HPDE6-E6E7 (cell line): Measurements from ENCODE around the gene MAST4.

Experiments used
- DNase-seq: peaks from one replicate; pipeline ENCODE4 v3.0.0; 2011; ENCODE audit warnings: missing footprints; ENCODE audit errors: extremely low spot score

Gene MAST4

GRCh38 chr5:67042176-67043003 is 446.2 kb downstream of the MAST4 start:
- DNase-seq = no peak

GRCh38 chr5:67043796-67044511 is 447.8 kb downstream of the MAST4 start:
- no peak for DNase-seq

GRCh38 chr5:67045816-67046740 is 449.9 kb downstream of the MAST4 start:
- no peak for DNase-seq

- no peak for DNase-seq
These were observed 451.0 kb downstream of the MAST4 start for GRCh38 chr5:67047160-67047559.

GRCh38 chr5:67047616-67048015 is 451.4 kb downstream of the MAST4 start:
- no peak for DNase-seq

- no peak for DNase-seq
These were observed 453.9 kb downstream of the MAST4 start for GRCh38 chr5:67050125-67050524.

- DNase-seq = no peak
These were observed 454.4 kb downstream of the MAST4 start for GRCh38 chr5:67050635-67051034.

- DNase-seq = no peak
These were observed 455.0 kb downstream of the MAST4 start for GRCh38 chr5:67051164-67051563.

GRCh38 chr5:67052034-67052433 is 455.8 kb downstream of the MAST4 start:
- no peak for DNase-seq

- DNase-seq = no peak
These were observed 457.0 kb downstream of the MAST4 start for GRCh38 chr5:67053229-67053628.

- no peak for DNase-seq
These were observed 463.0 kb downstream of the MAST4 start for GRCh38 chr5:67058998-67059743.

- DNase-seq = no peak
These were observed 463.7 kb downstream of the MAST4 start for GRCh38 chr5:67059744-67060490.

GRCh38 chr5:67061511-67061910 is 465.3 kb downstream of the MAST4 start:
- DNase-seq = no peak

GRCh38 chr5:67063055-67063454 is 466.9 kb downstream of the MAST4 start:
- no peak for DNase-seq

GRCh38 chr5:67063791-67064190 is 467.6 kb downstream of the MAST4 start:
- DNase-seq = no peak

- DNase-seq = no peak
These were observed 469.0 kb downstream of the MAST4 start for GRCh38 chr5:67065237-67065636.

- no peak for DNase-seq
These were observed 469.5 kb downstream of the MAST4 start for GRCh38 chr5:67065696-67066095.

- no peak for DNase-seq
These were observed 470.6 kb downstream of the MAST4 start for GRCh38 chr5:67066815-67067214.

- DNase-seq = no peak
These were observed 477.0 kb downstream of the MAST4 start for GRCh38 chr5:67073045-67073680.

- DNase-seq = no peak
These were observed 481.1 kb downstream of the MAST4 start for GRCh38 chr5:67077296-67077695.
